ENCODE data around the gene PHAX. TPM values are rescaled to one million over a fixed set of nuclear protein-coding genes. Genes with fewer than 3 reads are reported as not detected.

Gene PHAX
- total and polyA plus RNA-seq, 10 of the 15 experiments (the other 5 are each of a cell fraction or from before 2014, with no cell fraction given) = 28.2 to 88.7 (median 60.3) TPM

GRCh38 chr5:126659805-126660482 lies 59.2 kb downstream of the PHAX start:
- Histone ChIP-seq H2AFZ (ENCODE audit: control insufficient read depth, low read depth, low read length) (peak overlapping the region; percentile 48), H3K79me2 (ENCODE audit: control insufficient read depth, insufficient read depth, low read length) (no peaks in the 10 kb centered on the region), H3K4me3 (no peak overlapping the region), H3K4me2 (ENCODE audit: control insufficient read depth, insufficient read depth) (no peak overlapping the region), H4K20me1 (ENCODE audit: control insufficient read depth, insufficient read depth) (no peaks in the 10 kb centered on the region), H3K9ac (ENCODE audit: control insufficient read depth, insufficient read depth, low read length) (no peak overlapping the region; the same call in 1 of the 2 replicates), H3K36me3 (ENCODE audit: control insufficient read depth in 2 of 2, insufficient read depth in 2 of 2, low read length in 1 of 2) (no peaks in the 10 kb centered on the region), H3K4me1 (ENCODE audit: control insufficient read depth, insufficient read depth, low read length) (no peaks in the 10 kb centered on the region), H3K9me3 (replicated peaks; ENCODE audit: control insufficient read depth, insufficient read depth, low read length) (no peaks in the 10 kb centered on the region), H3K27me3 (replicated peaks in 1 of 2; ENCODE audit: control insufficient read depth in 2 of 2, insufficient read depth in 2 of 2, low read length in 1 of 2) (no peaks in the 10 kb centered on the region), H3K27ac (ENCODE audit: control insufficient read depth, insufficient read depth) (no peak overlapping the region)
- ATAC-seq (peak; percentile 87), FAIRE-seq (peak; percentile 69), DNase-seq (ENCODE audit: low read depth, low spot score) (no peak)
- SMC1A ChIA-PET (ENCODE audit: uncharacterized antibody, unreplicated experiment) = interaction anchor here (1.0 to 4.0 kb wide), 13 partner anchors 14 to 833 kb away, joined by 3 to 37 read pairs (median 4); no protein-coding TSS in a partner anchor
- POLR2A ChIA-PET = no interaction called here
- WGBS (ENCODE audit: insufficient coverage, insufficient replicate concordance, low lambda C conversion rate, missing lambda C conversion rate) = 71% methylated on average over 2 of the region's 2 CpGs
- intact Hi-C loops (cut with micrococcal nuclease; ENCODE audit: unreplicated experiment) (loop anchor here (10.0 kb wide), 1 partner anchor 385 kb away; no protein-coding TSS in a partner anchor), in situ Hi-C loops (cut with MboI) (loop anchor here (5.0 to 10.0 kb wide), 2 partner anchors 652 to 835 kb away; no protein-coding TSS in a partner anchor)
- RAD21 ChIA-PET (ENCODE audit: unreplicated experiment) = interaction anchor here (0.5 to 4.2 kb wide), 6 partner anchors 14 to 657 kb away, joined by 3 to 20 read pairs (median 6); no protein-coding TSS in a partner anchor
- no peak for TF ChIP-seq HDAC6 (IDR thresholded peaks at IDR 0.05; ENCODE audit: unreplicated experiment)
- TF ChIP-seq SPI1 (IDR thresholded peaks at IDR 0.05; ENCODE audit: borderline replicate concordance, insufficient read depth, low read depth, low read length) = peak; percentile 48; the same call in 1 of the 2 replicates
- CTCF ChIA-PET = interaction anchor here (0.5 to 4.0 kb wide), 10 partner anchors 15 to 872 kb away, joined by 3 to 46 read pairs (median 4); no protein-coding TSS in a partner anchor
- no TSS peak for BruUV-seq (replicated peaks)

GRCh38 chr5:126664586-126664985 lies 63.8 kb downstream of the PHAX start:
- Histone ChIP-seq H3K9me3 (replicated peaks; ENCODE audit: control insufficient read depth, insufficient read depth, low read length) (peaks cover 2% of the 10 kb centered on the region; the same call in 2 of the 3 replicates), H4K20me1 (ENCODE audit: control insufficient read depth, insufficient read depth) (no peaks in the 10 kb centered on the region), H2AFZ (ENCODE audit: control insufficient read depth, low read depth, low read length) (no peak overlapping the region), H3K27ac (ENCODE audit: control insufficient read depth, insufficient read depth) (no peak overlapping the region), H3K4me2 (ENCODE audit: control insufficient read depth, insufficient read depth) (no peak overlapping the region), H3K36me3 (ENCODE audit: control insufficient read depth in 2 of 2, insufficient read depth in 2 of 2, low read length in 1 of 2) (no peaks in the 10 kb centered on the region), H3K4me1 (ENCODE audit: control insufficient read depth, insufficient read depth, low read length) (no peaks in the 10 kb centered on the region), H3K27me3 (replicated peaks in 1 of 2; ENCODE audit: control insufficient read depth in 2 of 2, insufficient read depth in 2 of 2, low read length in 1 of 2) (no peaks in the 10 kb centered on the region), H3K9ac (ENCODE audit: control insufficient read depth, insufficient read depth, low read length) (no peak overlapping the region), H3K4me3 (no peak overlapping the region), H3K79me2 (ENCODE audit: control insufficient read depth, insufficient read depth, low read length) (no peaks in the 10 kb centered on the region)
- CTCF ChIA-PET = interaction anchor here (1.2 to 1.9 kb wide), 2 partner anchors 63 to 138 kb away, joined by 3 to 4 read pairs; partner anchors contain the start of gene PHAX
- SMC1A ChIA-PET (ENCODE audit: uncharacterized antibody, unreplicated experiment) = interaction anchor here (2.0 kb wide), 1 partner anchor 13 kb away, joined by 5 read pairs; no protein-coding TSS in a partner anchor
- RAD21 ChIA-PET (ENCODE audit: unreplicated experiment) = no interaction called here
- FAIRE-seq = no peak
- POLR2A ChIA-PET = no interaction called here
- no TSS peak for BruUV-seq (replicated peaks)
- intact Hi-C loops (cut with micrococcal nuclease; ENCODE audit: unreplicated experiment) (no loop called here), in situ Hi-C loops (cut with MboI) (no loop called here)
- DNase-seq (ENCODE audit: low read depth, low spot score) = no peak
- no peak for ATAC-seq
- 97% methylated on average over 2 of the region's 2 CpGs for WGBS (ENCODE audit: insufficient coverage, insufficient replicate concordance, low lambda C conversion rate, missing lambda C conversion rate)
- TF ChIP-seq YBX1 (IDR thresholded peaks at IDR 0.05) (no peak), SREBF1 (IDR thresholded peaks at IDR 0.05; ENCODE audit: low read length) (no peak), BCL3 (IDR thresholded peaks at IDR 0.05; ENCODE audit: borderline replicate concordance, insufficient read depth, low read depth, low read length, poor library complexity, severe bottlenecking) (no peak), E2F8 (IDR thresholded peaks at IDR 0.05; ENCODE audit: low read depth, partially characterized antibody) (no peak), ZNF274 (IDR thresholded peaks at IDR 0.05; ENCODE audit: insufficient read depth, insufficient read length) (no peak), MYB (IDR thresholded peaks at IDR 0.05; ENCODE audit: borderline replicate concordance, low read depth, low read length) (no peak), NRF1 (conservative IDR thresholded peaks at IDR 0.05; ENCODE audit: low read depth, low read length) (no peak)

All from GM12878 (cell line).